Embryonic facial prominence (tissue), 1 donor: ENCODE results near the gene RAP1GAP2.
"Not testable (repeated sequence)": the region's sequence is repeated elsewhere in the genome, so short reads cannot be mapped to it uniquely, and the experiment has no call there.

Experiments
- DNase-seq: peaks from one replicate; pipeline ENCODE4 v3.0.0-alpha.2; 2016; ENCODE audit errors: extremely low spot score

The RAP1GAP2 gene

GRCh38 chr17:2796164-2797125, at the start of gene RAP1GAP2:
Gene RAP1GAP2 (plus strand): TSS chr17:2796438. CDS start chr17:2796528, 90 bp downstream.
- no peak for DNase-seq

GRCh38 chr17:2749058-2749783, 47.0 kb upstream of the RAP1GAP2 start, which contains the start of gene CCDC92B:
Gene CCDC92B (minus strand): TSS chr17:2749652. CDS start chr17:2735145, 14,507 bp downstream.
- no peak for DNase-seq

GRCh38 chr17:2749784-2750181, 46.5 kb upstream of the RAP1GAP2 start:
- DNase-seq: peak; percentile 36

- no peak for DNase-seq
Measured at GRCh38 chr17:2750721-2751120, 45.5 kb upstream of the RAP1GAP2 start.

GRCh38 chr17:2751491-2751890, 44.7 kb upstream of the RAP1GAP2 start:
- no peak for DNase-seq

GRCh38 chr17:2755891-2756724, 40.1 kb upstream of the RAP1GAP2 start:
- DNase-seq: no peak

GRCh38 chr17:2758870-2759269, 37.4 kb upstream of the RAP1GAP2 start:
- no peak for DNase-seq

- DNase-seq: no peak
Measured at GRCh38 chr17:2770129-2770528, 26.1 kb upstream of the RAP1GAP2 start.

- no peak for DNase-seq
Measured at GRCh38 chr17:2775206-2775605, 21.0 kb upstream of the RAP1GAP2 start.

- DNase-seq: no peak
Measured at GRCh38 chr17:2776589-2777241, 19.5 kb upstream of the RAP1GAP2 start.

- DNase-seq: no peak
Measured at GRCh38 chr17:2777242-2777867, 18.9 kb upstream of the RAP1GAP2 start.

GRCh38 chr17:2778489-2778888, 17.7 kb upstream of the RAP1GAP2 start:
- DNase-seq: no peak

GRCh38 chr17:2779545-2779944, 16.7 kb upstream of the RAP1GAP2 start:
- no peak for DNase-seq

- no peak for DNase-seq
Measured at GRCh38 chr17:2780256-2780655, 16.0 kb upstream of the RAP1GAP2 start.

GRCh38 chr17:2780931-2781454, 15.2 kb upstream of the RAP1GAP2 start:
- no peak for DNase-seq

GRCh38 chr17:2781598-2781997, 14.6 kb upstream of the RAP1GAP2 start:
- not testable (repeated sequence) for DNase-seq

GRCh38 chr17:2782055-2782454, 14.2 kb upstream of the RAP1GAP2 start:
- DNase-seq: no peak

- no peak for DNase-seq
Measured at GRCh38 chr17:2783310-2784030, 12.8 kb upstream of the RAP1GAP2 start.

GRCh38 chr17:2784864-2785263, 11.4 kb upstream of the RAP1GAP2 start:
- DNase-seq: no peak

GRCh38 chr17:2785376-2785775, 10.9 kb upstream of the RAP1GAP2 start:
- not testable (repeated sequence) for DNase-seq
